ENCODE measurements around the gene MSL1.

MSL1 gene

DNA sequence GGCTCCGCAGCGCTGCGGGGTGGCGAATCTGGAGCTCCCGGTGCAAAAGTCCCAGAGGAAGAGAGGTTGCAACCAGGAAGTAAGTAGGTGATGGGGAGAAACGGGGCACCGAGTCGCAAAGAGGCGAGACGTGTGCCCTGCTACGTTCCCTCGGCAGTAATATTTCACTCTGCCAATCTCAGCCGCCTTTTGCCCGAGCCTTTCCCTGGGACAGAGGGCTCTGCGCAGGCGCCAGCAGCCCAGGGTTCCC, 21.4 kb upstream of the MSL1 start, which contains the start of gene NR1D1:
Gene NR1D1 (minus strand): TSS at position 171 of the 250 bp plus-strand sequence. CDS start 495 bp downstream, outside the sequence.
- no peak within 1 kb of the TSS for H3K27ac ChIP-seq (ENCODE audit: low read depth, low read length)
- peaks cover 62% of the 10 kb centered on the region for H3K4me1 ChIP-seq (ENCODE audit: control insufficient read depth, low read length)
- peak within 1 kb of the TSS; percentile 92 for H3K4me2 ChIP-seq (ENCODE audit: low read length)
- H3K4me3 ChIP-seq (ENCODE audit: low read length), result peak within 1 kb of the TSS; percentile 74
- peaks cover 17% of the 10 kb centered on the region for H3K36me3 ChIP-seq (ENCODE audit: control insufficient read depth, low read length)
- no peaks in the 10 kb centered on the region for H3K9me3 ChIP-seq (ENCODE audit: control insufficient read depth, insufficient read depth, low read length)
- peaks cover 28% of the 10 kb centered on the region for H3K27me3 ChIP-seq (ENCODE audit: control insufficient read depth, low read length)
- H3F3A ChIP-seq (ENCODE audit: control insufficient read depth, insufficient read depth), result no peaks in the 10 kb centered on the region
- no peaks in the 10 kb centered on the region for H3K79me2 ChIP-seq (ENCODE audit: control insufficient read depth, low read length)
- TF ChIP-seq, protein P1, sequence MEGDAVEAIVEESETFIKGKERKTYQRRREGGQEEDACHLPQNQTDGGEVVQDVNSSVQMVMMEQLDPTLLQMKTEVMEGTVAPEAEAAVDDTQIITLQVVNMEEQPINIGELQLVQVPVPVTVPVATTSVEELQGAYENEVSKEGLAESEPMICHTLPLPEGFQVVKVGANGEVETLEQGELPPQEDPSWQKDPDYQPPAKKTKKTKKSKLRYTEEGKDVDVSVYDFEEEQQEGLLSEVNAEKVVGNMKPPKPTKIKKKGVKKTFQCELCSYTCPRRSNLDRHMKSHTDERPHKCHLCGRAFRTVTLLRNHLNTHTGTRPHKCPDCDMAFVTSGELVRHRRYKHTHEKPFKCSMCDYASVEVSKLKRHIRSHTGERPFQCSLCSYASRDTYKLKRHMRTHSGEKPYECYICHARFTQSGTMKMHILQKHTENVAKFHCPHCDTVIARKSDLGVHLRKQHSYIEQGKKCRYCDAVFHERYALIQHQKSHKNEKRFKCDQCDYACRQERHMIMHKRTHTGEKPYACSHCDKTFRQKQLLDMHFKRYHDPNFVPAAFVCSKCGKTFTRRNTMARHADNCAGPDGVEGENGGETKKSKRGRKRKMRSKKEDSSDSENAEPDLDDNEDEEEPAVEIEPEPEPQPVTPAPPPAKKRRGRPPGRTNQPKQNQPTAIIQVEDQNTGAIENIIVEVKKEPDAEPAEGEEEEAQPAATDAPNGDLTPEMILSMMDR (IDR thresholded peaks at IDR 0.05; ENCODE audit: low read depth, low read length, poor library complexity, severe bottlenecking), result no peak
- TF ChIP-seq EZH2phosphoT487 (IDR thresholded peaks at IDR 0.05; ENCODE audit: borderline replicate concordance, low read length), result no peak
- no peaks in the 10 kb centered on the region for H3K9me2 ChIP-seq (replicated peaks; ENCODE audit: control insufficient read depth, low read length)
- H4K20me1 ChIP-seq (ENCODE audit: control insufficient read depth, insufficient read depth, low read depth, low read length), result no peaks in the 10 kb centered on the region

GRCh38 chr17:40100669-40101366, 21.0 kb upstream of the MSL1 start:
- Histone ChIP-seq H3K27me3 (ENCODE audit: control insufficient read depth, low read length) (peaks cover 33% of the 10 kb centered on the region), H3F3A (ENCODE audit: control insufficient read depth, insufficient read depth) (no peaks in the 10 kb centered on the region), H3K4me3 (ENCODE audit: low read length) (peak overlapping the region; percentile 74), H3K9me2 (replicated peaks; ENCODE audit: control insufficient read depth, low read length) (no peaks in the 10 kb centered on the region), H3K79me2 (ENCODE audit: control insufficient read depth, low read length) (no peaks in the 10 kb centered on the region), H3K36me3 (ENCODE audit: control insufficient read depth, low read length) (peaks cover 14% of the 10 kb centered on the region), H3K4me2 (ENCODE audit: low read length) (peak overlapping the region; percentile 92), H4K20me1 (ENCODE audit: control insufficient read depth, insufficient read depth, low read depth, low read length) (no peaks in the 10 kb centered on the region), H3K4me1 (ENCODE audit: control insufficient read depth, low read length) (peaks cover 57% of the 10 kb centered on the region), H3K27ac (ENCODE audit: low read depth, low read length) (no peak overlapping the region), H3K9me3 (ENCODE audit: control insufficient read depth, insufficient read depth, low read length) (no peaks in the 10 kb centered on the region)
- TF ChIP-seq, protein P1 (IDR thresholded peaks at IDR 0.05; ENCODE audit: low read depth, low read length, poor library complexity, severe bottlenecking), result no peak
- no peak for TF ChIP-seq EZH2phosphoT487 (IDR thresholded peaks at IDR 0.05; ENCODE audit: borderline replicate concordance, low read length)

DNA sequence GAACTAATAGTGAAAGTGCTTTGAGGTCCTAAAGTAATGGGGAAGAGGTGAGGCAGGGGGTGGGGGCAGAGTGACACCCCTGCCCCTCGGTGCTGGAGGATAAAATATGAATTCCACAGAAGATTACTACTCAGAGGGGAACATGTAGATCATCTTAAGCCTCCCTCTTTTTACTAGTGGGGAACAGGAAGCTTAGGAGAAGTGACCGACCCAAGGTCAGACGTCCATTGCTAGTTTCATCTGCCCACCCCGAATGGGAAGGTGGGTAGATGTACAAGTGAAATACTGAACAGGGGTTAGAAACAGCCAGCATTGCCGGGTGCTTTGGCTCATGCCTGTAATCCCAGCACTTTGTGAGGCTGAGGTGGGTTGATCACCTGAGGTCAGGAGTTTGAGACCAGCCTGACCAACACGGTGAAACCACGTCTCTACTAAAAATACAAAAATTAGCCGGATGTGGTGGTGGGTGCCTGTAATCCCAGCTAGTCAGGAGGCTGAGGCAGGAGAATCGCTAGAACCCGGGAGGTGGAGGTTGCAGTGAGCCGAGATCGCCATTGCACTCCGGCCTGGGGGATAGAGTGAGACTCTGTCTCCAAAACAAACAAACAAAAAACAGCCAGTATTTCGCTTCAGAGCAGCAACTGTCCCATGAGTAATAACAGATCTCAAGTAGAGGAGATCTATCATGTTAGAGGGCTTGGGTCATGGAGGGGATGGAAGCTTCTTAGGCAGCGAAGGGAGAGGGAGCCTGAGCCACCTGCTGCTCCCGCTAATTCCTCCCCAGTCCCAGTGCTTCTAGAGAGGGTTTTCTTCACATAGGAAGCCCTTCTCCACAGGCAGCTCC, 20.2 kb upstream of the MSL1 start:
- peaks cover 41% of the 10 kb centered on the region for H3K27me3 ChIP-seq (ENCODE audit: control insufficient read depth, low read length)
- H3K36me3 ChIP-seq (ENCODE audit: control insufficient read depth, low read length), result peaks cover 8% of the 10 kb centered on the region
- TF ChIP-seq, protein P1 (IDR thresholded peaks at IDR 0.05; ENCODE audit: low read depth, low read length, poor library complexity, severe bottlenecking), result no peak
- no peak for TF ChIP-seq EZH2phosphoT487 (IDR thresholded peaks at IDR 0.05; ENCODE audit: borderline replicate concordance, low read length)
- H3K9me2 ChIP-seq (replicated peaks; ENCODE audit: control insufficient read depth, low read length), result no peaks in the 10 kb centered on the region
- H3K9me3 ChIP-seq (ENCODE audit: control insufficient read depth, insufficient read depth, low read length), result no peaks in the 10 kb centered on the region
- no peaks in the 10 kb centered on the region for H3F3A ChIP-seq (ENCODE audit: control insufficient read depth, insufficient read depth)
- H4K20me1 ChIP-seq (ENCODE audit: control insufficient read depth, insufficient read depth, low read depth, low read length), result no peaks in the 10 kb centered on the region
- peaks cover 50% of the 10 kb centered on the region for H3K4me1 ChIP-seq (ENCODE audit: control insufficient read depth, low read length)
- no peaks in the 10 kb centered on the region for H3K79me2 ChIP-seq (ENCODE audit: control insufficient read depth, low read length)
- peak overlapping the region; percentile 74 for H3K4me3 ChIP-seq (ENCODE audit: low read length)
- H3K4me2 ChIP-seq (ENCODE audit: low read length), result peak overlapping the region; percentile 92
- H3K27ac ChIP-seq (ENCODE audit: low read depth, low read length), result no peak overlapping the region

All from DOHH2 (cell line).